ENCODE measurements around the gene OXT. TPM values are rescaled to one million over a fixed set of nuclear protein-coding genes. Genes with fewer than 3 reads are reported as not detected.
"Not testable (repeated sequence)": the region's sequence is repeated elsewhere in the genome, so short reads cannot be mapped to it uniquely, and the experiment has no call there.

Gene OXT
- polyA plus RNA-seq, 6 donors from 2014 or later = 0.79 to 1.5 (median 1.2) TPM; not detected in 2

- Mint-ChIP-seq H3K9me3 (no peaks in the 10 kb centered on the region), H3K4me1 (peaks cover 17 to 28% (median 18%) of the 10 kb centered on the region in 3 donors), H3K27me3 (no peaks in the 10 kb centered on the region)
Measured at GRCh38 chr20:3043322-3043721, 28.1 kb upstream of the OXT start, which contains the start of gene GNRH2. Gene GNRH2 (plus strand): TSS chr20:3043622. CDS start chr20:3044415, 793 bp downstream.

GRCh38 chr20:3044336-3044965 lies 27.0 kb upstream of the OXT start:
- peak overlapping the region in 4 of 6 donors; percentile 33 to 80 (median 59) for H3K27ac Mint-ChIP-seq
- no peaks in the 10 kb centered on the region for H3K9me3 Mint-ChIP-seq
- peaks cover 17 to 28% (median 21%) of the 10 kb centered on the region in 3 donors for H3K4me1 Mint-ChIP-seq
- no peaks in the 10 kb centered on the region for H3K27me3 Mint-ChIP-seq
- H3K4me3 Mint-ChIP-seq = peak overlapping the region in 7 of 8 donors; percentile 12 to 95 (median 92)
- DNase-seq (no peak), ATAC-seq (ENCODE audit: low read depth in 2 of 2) (no peak)
- peaks cover 0 to 5% of the 10 kb centered on the region in 2 donors for H3K36me3 Mint-ChIP-seq

More at GRCh38 chr20:3043322-3043721, 28.1 kb upstream of the OXT start, which contains the start of gene GNRH2:
- Mint-ChIP-seq H3K27ac (peak within 1 kb of the TSS; percentile 33 to 86 (median 70)), H3K36me3 (peaks cover 8 to 14% of the 10 kb centered on the region in 2 donors), H3K4me3 (peak within 1 kb of the TSS in 7 of 8 donors; percentile 12 to 95 (median 68))
- ATAC-seq (ENCODE audit: low read depth in 2 of 2) (no peak), DNase-seq (no peak)

GRCh38 chr20:3045042-3045815 lies 26.2 kb upstream of the OXT start:
- H3K4me1 Mint-ChIP-seq = peaks cover 17 to 28% (median 21%) of the 10 kb centered on the region in 3 donors
- peak; percentile 46 to 58 for ATAC-seq (ENCODE audit: low read depth in 2 of 2)
- H3K4me3 Mint-ChIP-seq = peak overlapping the region; percentile 78 to 95 (median 92)
- DNase-seq = no peak
- peaks cover 0 to 7% of the 10 kb centered on the region in 2 donors for H3K36me3 Mint-ChIP-seq
- no peaks in the 10 kb centered on the region for H3K9me3 Mint-ChIP-seq
- peak overlapping the region; percentile 80 to 93 (median 88) for H3K27ac Mint-ChIP-seq
- no peaks in the 10 kb centered on the region for H3K27me3 Mint-ChIP-seq

GRCh38 chr20:3045816-3046676 lies 25.4 kb upstream of the OXT start, which contains the start of gene MRPS26:
Gene MRPS26 (plus strand): TSS chr20:3046052. CDS start chr20:3046069, 17 bp downstream.
- no peaks in the 10 kb centered on the region for H3K9me3 Mint-ChIP-seq
- H3K4me3 Mint-ChIP-seq = peak within 1 kb of the TSS; percentile 78 to 95 (median 92)
- H3K36me3 Mint-ChIP-seq = peaks cover 0 to 3% of the 10 kb centered on the region in 2 donors
- H3K27ac Mint-ChIP-seq = peak within 1 kb of the TSS; percentile 80 to 93 (median 88)
- no peaks in the 10 kb centered on the region for H3K27me3 Mint-ChIP-seq
- ATAC-seq (ENCODE audit: low read depth in 2 of 2) (peak; percentile 88 to 89), DNase-seq (peak; percentile 80)
- peaks cover 17 to 28% (median 21%) of the 10 kb centered on the region in 3 donors for H3K4me1 Mint-ChIP-seq

- no peaks in the 10 kb centered on the region for H3K27me3 Mint-ChIP-seq
- H3K4me3 Mint-ChIP-seq = peak overlapping the region; percentile 78 to 94 (median 90)
- H3K9me3 Mint-ChIP-seq = no peaks in the 10 kb centered on the region
- peak overlapping the region in 4 of 6 donors; percentile 39 to 81 (median 64) for H3K27ac Mint-ChIP-seq
- H3K36me3 Mint-ChIP-seq = peaks cover 0 to 3% of the 10 kb centered on the region in 2 donors
- no peak for DNase-seq
- peaks cover 17 to 28% (median 17%) of the 10 kb centered on the region in 3 donors for H3K4me1 Mint-ChIP-seq
- no peak for ATAC-seq (ENCODE audit: low read depth in 2 of 2)
Measured at GRCh38 chr20:3046677-3047462, 24.6 kb upstream of the OXT start.

GRCh38 chr20:3047486-3048419 lies 23.7 kb upstream of the OXT start:
- ATAC-seq (ENCODE audit: low read depth in 2 of 2) (no peak), DNase-seq (no peak)
- H3K4me3 Mint-ChIP-seq = peak overlapping the region; percentile 78 to 94 (median 90)
- no peaks in the 10 kb centered on the region for H3K9me3 Mint-ChIP-seq
- no peaks in the 10 kb centered on the region for H3K27me3 Mint-ChIP-seq
- peak overlapping the region in 1 of 6 donors; percentile 64 for H3K27ac Mint-ChIP-seq
- H3K4me1 Mint-ChIP-seq = peaks cover 17 to 28% (median 17%) of the 10 kb centered on the region in 3 donors
- H3K36me3 Mint-ChIP-seq = peaks cover 0 to 3% of the 10 kb centered on the region in 2 donors

- H3K27me3 Mint-ChIP-seq = no peaks in the 10 kb centered on the region
Measured at GRCh38 chr20:3051385-3052019, 19.9 kb upstream of the OXT start.

GRCh38 chr20:3059489-3059888 lies 11.9 kb upstream of the OXT start:
- H3K27me3 Mint-ChIP-seq = no peaks in the 10 kb centered on the region
- ATAC-seq (ENCODE audit: low read depth in 2 of 2) (no peak), DNase-seq (no peak)
- peaks cover under 1 to 17% (median 5%) of the 10 kb centered on the region in 3 donors for H3K4me1 Mint-ChIP-seq
- H3K27ac Mint-ChIP-seq = no peak overlapping the region
- no peak overlapping the region for H3K4me3 Mint-ChIP-seq
- no peaks in the 10 kb centered on the region for H3K9me3 Mint-ChIP-seq
- no peaks in the 10 kb centered on the region for H3K36me3 Mint-ChIP-seq

More at GRCh38 chr20:3051385-3052019, 19.9 kb upstream of the OXT start:
- DNase-seq (no peak), ATAC-seq (ENCODE audit: low read depth in 2 of 2) (peak in 1 of 2 donors; percentile 43)
- Mint-ChIP-seq H3K27ac (no peak overlapping the region), H3K4me1 (peaks cover 7 to 15% (median 10%) of the 10 kb centered on the region in 3 donors), H3K36me3 (peaks cover 0 to 3% of the 10 kb centered on the region in 2 donors), H3K4me3 (no peak overlapping the region), H3K9me3 (no peaks in the 10 kb centered on the region)

GRCh38 chr20:3064119-3064518 lies 7.3 kb upstream of the OXT start:
- not testable (repeated sequence) for H3K4me3 Mint-ChIP-seq; H3K9me3 Mint-ChIP-seq; H3K27me3 Mint-ChIP-seq; ATAC-seq (ENCODE audit: low read depth in 2 of 2); H3K36me3 Mint-ChIP-seq; DNase-seq
- H3K27ac Mint-ChIP-seq = peak overlapping the region in 2 of 6 donors; percentile 74 to 89
- peaks cover 8 to 31% (median 30%) of the 10 kb centered on the region in 3 donors for H3K4me1 Mint-ChIP-seq

GRCh38 chr20:3067139-3068014 lies 4.0 kb upstream of the OXT start:
- H3K4me1 Mint-ChIP-seq = peaks cover 15 to 42% (median 27%) of the 10 kb centered on the region in 3 donors
- H3K36me3 Mint-ChIP-seq = peaks cover 0 to 5% of the 10 kb centered on the region in 2 donors
- no peak for DNase-seq
- peak overlapping the region in 1 of 8 donors; percentile 51 for H3K4me3 Mint-ChIP-seq
- no peaks in the 10 kb centered on the region for H3K27me3 Mint-ChIP-seq
- ATAC-seq (ENCODE audit: low read depth in 2 of 2) = no peak
- peak overlapping the region in 4 of 6 donors; percentile 68 to 73 (median 70) for H3K27ac Mint-ChIP-seq
- H3K9me3 Mint-ChIP-seq = no peaks in the 10 kb centered on the region

Data from naive B cell (primary cell).